PC-9 (cell line): Measurements from ENCODE around the gene CBL.

Experiments used
- EZH2 ChIP-seq: fragments of 200-600 bp; sonication (generic); IDR thresholded peaks from 2 replicates; pipeline ENCODE4 v1.8.0; 2017; ENCODE audit warnings: antibody characterized with exemption, low read depth
- TF ChIP-seq, protein P1 (sequence below): fragments of 200-600 bp; sonication (generic); conservative IDR thresholded peaks from 2 replicates; pipeline ENCODE4 v1.6.1; 2017; ENCODE audit warnings: mixed run types, antibody characterized with exemption, mild to moderate bottlenecking, moderate library complexity

DNA sequence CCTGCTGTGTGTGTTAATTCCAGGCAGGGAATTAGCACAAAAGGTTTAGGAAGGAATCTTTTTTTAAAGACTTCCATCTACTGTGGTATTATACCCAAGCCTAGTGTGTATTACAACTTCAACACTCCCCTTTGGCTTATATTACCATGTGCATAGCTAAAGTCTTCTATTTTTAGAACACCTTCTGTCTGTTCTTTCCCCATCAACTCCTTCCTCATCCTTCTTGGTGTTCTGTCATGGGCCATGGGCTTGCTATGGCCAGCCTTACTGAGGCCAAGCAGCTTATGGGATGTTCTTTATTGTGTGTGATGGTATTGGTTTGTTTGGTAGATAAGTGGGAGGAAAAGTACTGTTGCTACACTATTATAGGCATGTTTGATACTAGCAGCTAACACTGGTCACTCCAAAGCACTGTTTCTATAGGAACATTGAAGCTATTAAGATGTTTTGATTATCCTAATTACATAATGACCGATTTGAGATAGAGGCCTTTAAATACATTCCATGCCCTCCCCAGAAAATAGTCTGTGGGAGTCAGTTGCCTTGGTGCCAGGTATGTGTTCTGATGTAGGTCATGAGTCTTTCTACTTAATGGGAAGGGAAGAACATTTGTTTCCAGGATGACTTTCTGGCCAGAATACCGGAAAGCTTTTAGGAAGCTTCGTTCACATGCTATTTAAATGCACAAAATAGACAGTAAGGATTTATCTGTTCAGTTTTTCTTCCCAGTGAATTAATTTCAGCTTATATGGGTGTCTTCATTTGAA, 94.2 kb downstream of the CBL start:
- TF ChIP-seq, protein P1, sequence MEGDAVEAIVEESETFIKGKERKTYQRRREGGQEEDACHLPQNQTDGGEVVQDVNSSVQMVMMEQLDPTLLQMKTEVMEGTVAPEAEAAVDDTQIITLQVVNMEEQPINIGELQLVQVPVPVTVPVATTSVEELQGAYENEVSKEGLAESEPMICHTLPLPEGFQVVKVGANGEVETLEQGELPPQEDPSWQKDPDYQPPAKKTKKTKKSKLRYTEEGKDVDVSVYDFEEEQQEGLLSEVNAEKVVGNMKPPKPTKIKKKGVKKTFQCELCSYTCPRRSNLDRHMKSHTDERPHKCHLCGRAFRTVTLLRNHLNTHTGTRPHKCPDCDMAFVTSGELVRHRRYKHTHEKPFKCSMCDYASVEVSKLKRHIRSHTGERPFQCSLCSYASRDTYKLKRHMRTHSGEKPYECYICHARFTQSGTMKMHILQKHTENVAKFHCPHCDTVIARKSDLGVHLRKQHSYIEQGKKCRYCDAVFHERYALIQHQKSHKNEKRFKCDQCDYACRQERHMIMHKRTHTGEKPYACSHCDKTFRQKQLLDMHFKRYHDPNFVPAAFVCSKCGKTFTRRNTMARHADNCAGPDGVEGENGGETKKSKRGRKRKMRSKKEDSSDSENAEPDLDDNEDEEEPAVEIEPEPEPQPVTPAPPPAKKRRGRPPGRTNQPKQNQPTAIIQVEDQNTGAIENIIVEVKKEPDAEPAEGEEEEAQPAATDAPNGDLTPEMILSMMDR: no peak
- no peak for TF ChIP-seq EZH2
